GM18499 (cell line): ENCODE measurements around the gene SNRNP48.

Source experiments
- ATAC-seq: cut with Tn5 transposase; IDR thresholded peaks from one replicate; pipeline ENCODE4 v1.9.1; 2021; ENCODE audit warnings: moderate number of reproducible peaks; ENCODE audit not compliant: insufficient read depth, unreplicated experiment

Gene SNRNP48

GRCh38 chr6:7557652-7558051 is 32.3 kb upstream of the SNRNP48 start:
- no peak for ATAC-seq

- ATAC-seq: no peak
Observed at GRCh38 chr6:7558781-7559180, 31.2 kb upstream of the SNRNP48 start.

GRCh38 chr6:7559196-7559595 is 30.8 kb upstream of the SNRNP48 start:
- no peak for ATAC-seq

- ATAC-seq: no peak
Observed at GRCh38 chr6:7559651-7560385, 30.2 kb upstream of the SNRNP48 start.

GRCh38 chr6:7561153-7561964 is 28.6 kb upstream of the SNRNP48 start:
- no peak for ATAC-seq

- no peak for ATAC-seq
Observed at GRCh38 chr6:7562769-7563168, 27.2 kb upstream of the SNRNP48 start.

- ATAC-seq: no peak
Observed at GRCh38 chr6:7566107-7566506, 23.9 kb upstream of the SNRNP48 start.

GRCh38 chr6:7566617-7567173 is 23.3 kb upstream of the SNRNP48 start:
- ATAC-seq: no peak

GRCh38 chr6:7568021-7568420 is 22.0 kb upstream of the SNRNP48 start:
- ATAC-seq: no peak

- no peak for ATAC-seq
Observed at GRCh38 chr6:7569082-7569481, 20.9 kb upstream of the SNRNP48 start.

- ATAC-seq: no peak
Observed at GRCh38 chr6:7572213-7572943, 17.6 kb upstream of the SNRNP48 start.

GRCh38 chr6:7574500-7574899 is 15.5 kb upstream of the SNRNP48 start:
- ATAC-seq: no peak

GRCh38 chr6:7578516-7578915 is 11.5 kb upstream of the SNRNP48 start:
- ATAC-seq: no peak

GRCh38 chr6:7578931-7579330 is 11.1 kb upstream of the SNRNP48 start:
- no peak for ATAC-seq

- ATAC-seq: no peak
Observed at GRCh38 chr6:7579851-7580250, 10.1 kb upstream of the SNRNP48 start.

- ATAC-seq: no peak
Observed at GRCh38 chr6:7580537-7580926, 9.5 kb upstream of the SNRNP48 start.

GRCh38 chr6:7580927-7581618 is 8.9 kb upstream of the SNRNP48 start:
- no peak for ATAC-seq

GRCh38 chr6:7585287-7585930 is 4.6 kb upstream of the SNRNP48 start:
- no peak for ATAC-seq

- no peak for ATAC-seq
Observed at GRCh38 chr6:7587631-7588100, 2.3 kb upstream of the SNRNP48 start.

GRCh38 chr6:7588506-7588905 is 1.5 kb upstream of the SNRNP48 start:
- ATAC-seq: no peak
